GM19468 (cell line): ENCODE results near the gene PDGFA.

ENCODE experiments used
- ATAC-seq: cut with Tn5 transposase; IDR thresholded peaks from one replicate; pipeline ENCODE4 v1.9.1; 2021; ENCODE audit warnings: mild to moderate bottlenecking, moderate library complexity, moderate number of reproducible peaks; ENCODE audit not compliant: unreplicated experiment; ENCODE audit errors: extremely low read depth

Gene PDGFA

GRCh38 chr7:507623-508300 lies 11.9 kb downstream of the PDGFA start:
- no peak for ATAC-seq

GRCh38 chr7:506921-507622 lies 12.6 kb downstream of the PDGFA start:
- no peak for ATAC-seq

- no peak for ATAC-seq
Observed at GRCh38 chr7:506391-506831, 13.2 kb downstream of the PDGFA start.

- no peak for ATAC-seq
Observed at GRCh38 chr7:505171-505570, 14.5 kb downstream of the PDGFA start.

- no peak for ATAC-seq
Observed at GRCh38 chr7:504221-505111, 15.2 kb downstream of the PDGFA start.

GRCh38 chr7:503575-504111 lies 16.0 kb downstream of the PDGFA start:
- no peak for ATAC-seq

GRCh38 chr7:502296-502695 lies 17.4 kb downstream of the PDGFA start:
- no peak for ATAC-seq

GRCh38 chr7:501526-501925 lies 18.1 kb downstream of the PDGFA start:
- ATAC-seq: no peak

GRCh38 chr7:500521-501420 lies 18.9 kb downstream of the PDGFA start:
- no peak for ATAC-seq

GRCh38 chr7:499853-500485 lies 19.7 kb downstream of the PDGFA start:
- no peak for ATAC-seq

- no peak for ATAC-seq
Observed at GRCh38 chr7:498678-499641, 20.7 kb downstream of the PDGFA start.

GRCh38 chr7:497946-498655 lies 21.5 kb downstream of the PDGFA start:
- ATAC-seq: no peak

GRCh38 chr7:497346-497745 lies 22.3 kb downstream of the PDGFA start:
- no peak for ATAC-seq

GRCh38 chr7:496528-497295 lies 22.9 kb downstream of the PDGFA start:
- ATAC-seq: no peak

- no peak for ATAC-seq
Observed at GRCh38 chr7:495761-496321, 23.8 kb downstream of the PDGFA start.

GRCh38 chr7:495326-495725 lies 24.3 kb downstream of the PDGFA start:
- ATAC-seq: no peak
